GM18498 (cell line): ENCODE measurements around the gene MMRN1.

Experiments used
- ATAC-seq: cut with Tn5 transposase; IDR thresholded peaks from one replicate; pipeline ENCODE4 v1.9.1; 2021; ENCODE audit warnings: mild to moderate bottlenecking, moderate library complexity; ENCODE audit not compliant: unreplicated experiment

MMRN1 gene

DNA sequence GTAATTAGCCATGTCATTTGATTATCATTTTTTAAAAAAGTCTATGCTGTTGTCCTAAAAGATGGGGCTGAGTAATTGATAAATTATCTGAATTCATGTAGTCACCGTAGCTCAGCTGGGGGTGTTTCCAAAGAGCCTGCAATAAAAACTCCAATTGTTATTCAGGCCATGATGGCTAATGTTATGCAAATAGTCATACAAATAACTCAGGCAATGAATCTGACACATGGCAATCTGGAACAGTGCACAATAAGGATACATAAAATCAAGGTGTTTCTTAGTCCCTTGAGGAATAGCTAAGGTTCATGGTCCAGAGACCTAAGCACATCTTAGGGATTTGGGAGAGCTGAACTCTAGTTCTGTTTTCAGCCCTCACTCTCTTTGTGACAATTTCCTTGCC is 15.2 kb downstream of the MMRN1 start:
- no peak for ATAC-seq

DNA sequence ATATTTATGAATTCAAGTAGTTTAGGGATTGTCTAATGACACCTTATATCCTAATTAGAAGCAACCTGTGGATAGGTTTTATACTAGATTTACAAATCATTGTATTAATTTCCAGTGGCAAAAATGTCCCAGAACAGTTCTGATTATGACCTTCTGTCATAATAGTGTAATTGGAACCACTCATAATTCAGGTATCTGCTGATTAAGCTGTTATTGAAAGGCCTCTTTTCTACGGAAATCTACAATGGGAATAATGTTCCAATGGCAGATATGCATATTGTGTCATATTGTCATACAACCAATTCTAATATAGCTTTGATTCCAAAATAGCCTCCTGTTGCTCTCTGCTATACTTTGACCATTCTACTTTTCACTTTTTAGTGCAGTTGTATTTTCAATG is 19.0 kb downstream of the MMRN1 start:
- no peak for ATAC-seq

DNA sequence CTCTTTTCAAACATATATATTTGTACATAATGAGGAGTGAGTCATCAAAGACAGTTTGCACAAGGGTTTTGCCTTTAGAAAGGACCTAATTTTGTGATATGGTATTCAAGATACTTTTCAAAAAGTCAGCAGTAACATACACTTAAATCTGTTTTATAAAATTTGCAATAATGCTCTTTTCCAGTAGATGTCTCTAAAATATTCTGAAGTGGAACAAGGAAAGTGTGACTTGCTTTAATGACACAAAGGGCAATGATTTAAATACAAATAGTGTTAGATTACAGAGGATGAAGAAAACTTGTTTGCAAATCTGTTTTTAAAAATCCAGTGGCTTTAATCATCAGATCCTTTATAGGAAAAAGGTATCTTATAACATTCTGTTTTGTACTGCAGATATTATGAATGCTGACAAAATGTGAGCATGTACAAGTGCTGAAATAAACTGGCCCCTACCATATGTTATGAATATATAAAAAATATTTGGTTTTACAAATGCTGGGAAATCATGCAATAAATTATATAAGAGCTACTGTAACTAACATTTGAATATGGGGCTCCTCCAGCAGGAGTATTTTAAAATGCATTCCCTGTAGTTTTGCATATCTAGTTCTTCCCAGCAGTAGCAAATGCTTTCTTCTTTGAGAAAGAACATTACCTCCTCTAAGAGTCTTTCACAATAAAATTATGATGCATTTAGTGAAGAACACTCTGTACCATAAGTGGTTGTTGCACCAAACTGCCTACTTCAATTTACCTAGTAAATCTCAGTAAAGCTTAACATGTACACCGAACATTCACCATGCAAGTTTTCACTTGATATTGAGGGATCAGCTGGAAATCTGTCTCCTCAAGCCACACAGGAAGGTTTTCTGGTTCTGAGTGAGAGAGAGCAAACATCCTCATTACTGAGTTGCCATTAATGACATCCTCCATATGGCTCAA is 20.2 kb downstream of the MMRN1 start:
- ATAC-seq = no peak

DNA sequence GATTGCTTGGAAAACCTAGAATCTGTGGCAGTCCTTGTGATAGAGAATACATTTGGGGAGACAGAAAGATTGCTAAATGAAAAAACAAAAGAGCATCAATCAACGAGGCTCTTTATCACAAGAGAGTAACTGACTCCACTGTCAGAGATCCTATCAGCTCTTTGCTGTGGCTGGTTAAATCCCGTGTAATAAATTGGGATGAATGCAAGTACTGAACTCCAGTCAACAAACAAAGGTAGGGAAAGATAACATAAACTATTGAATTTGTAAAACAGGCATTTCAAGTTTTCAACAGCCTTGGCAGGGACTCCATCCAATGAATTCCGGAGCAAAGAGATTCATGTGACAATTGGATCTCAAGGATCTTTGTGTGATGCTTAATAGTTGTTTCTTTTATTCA is 21.3 kb downstream of the MMRN1 start:
- ATAC-seq = no peak

DNA sequence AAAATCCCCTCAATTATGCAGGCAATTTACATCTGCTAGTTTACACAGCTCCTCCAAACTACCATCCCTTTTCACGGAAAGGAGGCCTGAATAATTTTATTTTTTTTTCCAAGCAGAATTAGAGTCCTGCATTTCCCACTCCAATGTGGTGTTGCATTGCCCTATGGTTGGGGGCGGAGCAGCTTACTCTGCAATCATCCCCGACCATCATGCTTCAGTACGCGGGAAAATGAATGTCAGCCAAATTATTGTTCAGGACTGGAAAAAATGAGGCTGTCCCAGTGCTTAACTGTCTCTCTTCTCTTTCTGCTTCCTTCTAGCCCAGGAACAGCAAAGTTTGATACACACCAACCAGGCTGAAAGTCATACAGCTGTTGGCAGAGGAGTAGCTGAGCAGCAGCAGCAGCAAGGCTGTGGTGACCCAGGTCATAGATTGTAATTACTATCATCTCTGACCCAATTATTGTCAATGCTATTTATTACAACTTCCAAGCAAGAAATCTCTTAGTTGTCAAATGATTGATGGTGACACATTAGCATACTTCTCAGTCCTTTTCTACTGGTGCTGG is 28.3 kb downstream of the MMRN1 start:
- no peak for ATAC-seq

DNA sequence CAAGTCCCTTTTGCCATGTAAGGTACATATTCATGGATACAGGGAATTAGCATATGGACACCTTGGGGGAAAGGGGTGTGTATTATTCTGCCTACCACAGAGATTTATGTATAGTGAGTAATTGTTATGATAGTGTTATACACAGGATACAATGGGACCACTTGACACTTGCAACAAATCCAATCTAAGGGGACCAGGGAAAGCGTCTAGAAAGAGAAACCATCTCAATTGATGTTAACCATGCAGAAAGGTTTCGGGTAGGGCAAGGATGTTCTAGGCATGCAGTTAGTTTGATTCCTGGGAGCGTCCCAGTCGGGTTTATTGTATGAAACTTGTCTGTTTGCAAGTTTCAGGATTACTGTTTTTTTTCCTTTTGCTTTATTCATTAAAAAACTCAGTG is 34.2 kb downstream of the MMRN1 start:
- no peak for ATAC-seq

DNA sequence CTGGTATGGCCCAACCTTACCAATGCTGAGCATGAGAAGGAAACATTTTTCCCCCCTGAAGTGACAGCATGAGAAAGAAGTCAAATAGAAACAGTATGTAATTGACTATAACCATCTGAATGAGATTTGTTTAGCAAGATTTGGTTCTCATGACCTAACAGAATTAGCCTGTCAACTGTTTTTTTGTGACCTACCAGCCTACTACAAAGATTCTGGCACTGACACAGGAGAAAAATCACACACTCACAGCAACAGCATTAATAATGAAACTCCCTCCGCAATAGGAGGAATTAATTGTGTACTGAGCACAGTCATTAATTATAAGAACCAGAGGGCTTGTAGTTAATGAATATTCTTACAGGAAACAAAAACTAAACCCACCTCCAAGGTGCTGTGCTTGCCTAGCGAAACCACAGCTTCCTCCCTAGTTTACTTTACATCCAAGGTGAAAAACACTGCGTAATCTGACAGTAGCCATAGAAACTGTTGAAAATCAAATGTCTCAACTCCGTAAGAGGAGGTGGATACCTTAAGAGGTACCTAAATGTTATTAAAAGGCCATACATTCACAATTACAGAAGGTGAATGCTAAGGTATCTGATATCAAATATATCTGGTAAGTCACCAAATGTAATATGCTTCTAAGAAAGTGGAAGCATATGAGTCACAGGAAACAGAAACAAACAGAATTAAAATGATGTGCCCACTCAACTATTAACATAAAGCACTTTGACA is 34.9 kb downstream of the MMRN1 start:
- ATAC-seq = peak; percentile 93

DNA sequence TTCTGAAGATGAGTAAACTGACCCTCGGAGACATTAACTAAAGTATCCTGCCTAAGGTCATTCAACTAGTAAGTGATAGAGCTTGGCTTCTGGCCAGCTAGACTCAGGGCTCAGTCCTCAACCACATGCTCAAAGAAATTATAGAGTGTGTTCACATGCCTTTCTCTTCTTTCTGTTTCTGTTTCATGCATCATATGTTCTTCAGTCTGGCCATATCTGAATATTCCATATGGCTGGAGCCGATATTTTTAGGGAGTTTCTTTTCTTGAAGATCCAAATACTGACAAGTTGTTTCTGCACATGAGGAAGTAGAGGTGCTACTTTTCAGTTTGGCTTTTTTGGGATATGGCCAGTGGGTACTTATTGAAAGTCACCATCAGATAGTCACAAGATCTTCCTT is 44.9 kb downstream of the MMRN1 start:
- ATAC-seq = no peak

DNA sequence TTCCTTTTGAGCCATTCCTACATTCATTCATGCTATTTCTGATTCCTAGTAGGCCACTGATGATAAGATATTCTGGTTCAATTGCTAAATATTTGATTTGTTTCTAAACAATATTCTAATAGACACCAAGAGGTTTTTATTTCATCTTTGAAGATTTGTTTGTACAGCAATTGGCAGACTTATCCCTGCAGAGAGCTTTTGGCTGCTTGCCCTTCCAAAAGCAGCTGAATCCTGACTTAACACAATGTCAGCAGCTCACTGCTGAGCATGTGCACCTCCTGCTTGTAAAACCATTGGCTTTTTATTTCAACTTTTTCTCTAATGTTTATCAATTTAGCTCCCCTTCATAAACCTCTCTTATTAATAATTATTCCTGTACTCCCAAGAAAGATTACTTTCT is 45.3 kb downstream of the MMRN1 start:
- ATAC-seq = no peak

DNA sequence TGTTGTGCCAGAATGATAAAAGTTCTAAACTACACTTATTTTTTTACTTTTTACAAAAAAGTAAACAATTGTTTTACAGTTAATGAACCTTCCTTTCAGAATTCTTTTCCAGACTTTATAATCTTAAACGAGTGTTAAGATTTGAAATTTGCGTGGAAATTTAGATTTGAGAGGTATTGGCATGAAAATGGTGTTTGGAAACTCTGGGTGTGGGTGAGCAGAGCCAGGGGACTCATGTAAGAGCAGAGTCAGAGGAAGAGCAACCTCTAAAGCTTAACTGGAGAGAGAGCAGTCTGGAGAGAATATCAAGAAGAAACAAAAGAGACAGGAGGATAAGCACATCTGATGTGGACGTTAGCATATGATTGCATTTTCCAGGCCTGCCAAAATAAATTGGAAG is 48.2 kb downstream of the MMRN1 start:
- no peak for ATAC-seq

DNA sequence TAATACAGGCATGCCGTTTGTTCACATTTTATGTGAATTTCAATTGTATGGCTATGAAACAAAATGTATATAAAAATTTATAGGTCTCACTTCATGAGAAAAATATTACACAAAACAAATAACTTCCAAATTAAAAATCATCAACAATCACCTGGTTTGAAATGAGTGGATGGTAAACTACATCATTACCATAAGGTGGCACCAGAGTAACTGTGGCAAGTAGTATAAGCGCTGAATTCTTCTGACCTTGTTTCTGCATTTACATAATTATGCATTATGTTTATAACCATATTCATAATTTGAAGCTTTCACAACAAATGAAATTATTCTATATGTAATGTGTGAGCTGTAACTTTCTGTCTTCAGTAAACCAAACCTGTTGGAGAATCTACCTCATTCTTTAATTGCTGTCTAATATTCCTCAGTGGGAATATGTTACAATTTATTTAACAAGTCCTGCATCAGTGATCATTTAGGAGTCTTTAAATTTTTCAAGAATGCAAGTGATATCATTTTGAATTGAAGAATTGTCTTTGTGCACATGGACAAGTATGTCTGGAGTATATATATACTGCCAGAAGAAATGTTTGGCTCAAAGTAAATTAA is 55.2 kb downstream of the MMRN1 start:
- ATAC-seq = no peak

DNA sequence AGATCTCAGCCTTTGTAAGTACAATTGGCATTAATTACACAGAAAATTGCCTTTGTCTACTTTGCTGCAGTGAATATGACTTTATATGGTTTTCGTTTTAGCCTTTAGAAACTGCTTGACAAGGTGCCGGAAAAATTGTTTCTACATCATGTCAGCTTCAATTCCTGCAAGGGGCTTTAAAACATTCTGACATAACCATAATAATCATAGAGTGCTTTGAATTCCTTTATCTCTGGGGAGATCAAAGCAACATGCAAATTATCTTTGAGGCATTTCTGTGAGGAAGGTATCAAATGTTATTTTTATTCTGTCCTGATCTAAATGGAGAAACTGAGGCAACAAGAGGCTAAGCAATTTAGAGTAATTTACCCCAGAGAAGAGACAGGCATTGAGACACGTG is 57.8 kb downstream of the MMRN1 start:
- ATAC-seq = no peak

DNA sequence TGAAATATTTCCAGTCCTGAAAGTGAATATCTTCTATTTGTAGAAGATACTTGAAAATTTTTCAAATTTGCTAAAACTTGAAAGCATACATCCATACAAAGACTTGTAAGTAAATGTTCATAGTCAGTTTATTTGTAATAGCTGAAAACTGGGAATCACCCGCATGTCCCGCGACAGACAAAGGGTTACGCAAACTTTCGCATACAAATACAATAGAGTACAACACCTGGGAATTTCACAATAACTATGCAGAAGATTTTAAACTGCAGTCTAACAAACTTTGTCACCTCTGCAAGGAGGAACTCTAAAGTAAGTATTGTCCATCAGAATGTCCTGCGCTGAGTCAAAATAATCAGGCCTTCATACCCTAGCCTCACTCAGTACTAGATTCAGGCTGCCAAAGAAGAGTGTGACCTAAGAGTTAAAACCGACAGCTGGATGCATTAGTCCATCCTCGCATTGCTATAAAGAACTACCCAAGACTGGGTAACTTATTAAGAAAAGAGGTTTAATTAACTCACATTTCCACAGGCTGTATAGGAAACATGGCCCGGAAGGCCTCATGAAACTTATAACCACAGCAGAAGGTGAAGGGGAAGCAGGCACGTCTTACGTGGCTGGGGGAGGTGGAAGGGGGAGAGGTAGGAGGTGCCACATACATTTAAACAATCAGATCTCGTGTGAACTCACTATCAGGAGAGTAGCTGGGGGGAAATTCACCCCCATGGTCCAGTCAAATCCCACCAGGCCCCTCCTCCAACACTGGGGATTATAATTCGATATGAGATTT is 60.4 kb downstream of the MMRN1 start:
- no peak for ATAC-seq

DNA sequence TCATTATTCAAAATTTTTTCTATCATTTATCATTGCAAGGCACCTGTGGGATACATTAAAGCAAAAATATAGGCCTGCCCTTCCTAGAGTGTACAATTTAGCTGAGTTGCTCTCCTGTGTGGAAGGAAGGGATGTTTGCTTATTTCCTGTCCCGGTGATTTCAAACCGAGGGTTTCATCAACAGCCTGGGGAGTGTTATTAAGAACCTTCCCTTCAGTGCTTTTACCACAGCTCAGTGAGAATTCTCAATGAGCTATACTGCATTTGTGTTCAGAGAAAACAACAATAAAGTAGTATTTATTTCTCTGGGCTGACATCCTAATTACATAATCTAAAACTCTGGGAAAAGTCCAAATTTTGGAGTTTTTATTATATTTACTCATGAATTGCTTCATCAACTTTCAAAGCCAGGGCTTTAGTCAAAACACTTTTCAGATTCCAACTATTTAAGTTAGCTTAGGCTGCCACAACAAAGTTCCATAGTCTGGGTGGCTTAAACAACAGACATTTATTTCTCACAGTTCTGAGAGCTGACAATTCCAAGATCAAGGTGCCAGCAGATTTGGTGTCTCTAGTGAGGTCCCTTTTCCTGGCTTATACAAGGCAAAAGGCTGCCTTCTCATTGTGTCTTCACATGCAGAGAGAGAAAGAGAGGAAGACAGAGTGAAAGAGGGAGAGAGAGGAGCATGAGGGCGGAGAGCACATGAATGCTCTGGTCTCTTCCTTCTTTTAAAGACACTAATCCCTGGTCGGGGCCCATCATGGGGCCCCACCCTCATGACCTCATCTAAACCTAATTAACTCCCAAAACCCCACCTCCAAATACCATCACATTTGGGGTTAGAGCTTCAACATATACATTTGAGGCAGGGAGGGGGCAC is 62.6 kb downstream of the MMRN1 start:
- no peak for ATAC-seq

DNA sequence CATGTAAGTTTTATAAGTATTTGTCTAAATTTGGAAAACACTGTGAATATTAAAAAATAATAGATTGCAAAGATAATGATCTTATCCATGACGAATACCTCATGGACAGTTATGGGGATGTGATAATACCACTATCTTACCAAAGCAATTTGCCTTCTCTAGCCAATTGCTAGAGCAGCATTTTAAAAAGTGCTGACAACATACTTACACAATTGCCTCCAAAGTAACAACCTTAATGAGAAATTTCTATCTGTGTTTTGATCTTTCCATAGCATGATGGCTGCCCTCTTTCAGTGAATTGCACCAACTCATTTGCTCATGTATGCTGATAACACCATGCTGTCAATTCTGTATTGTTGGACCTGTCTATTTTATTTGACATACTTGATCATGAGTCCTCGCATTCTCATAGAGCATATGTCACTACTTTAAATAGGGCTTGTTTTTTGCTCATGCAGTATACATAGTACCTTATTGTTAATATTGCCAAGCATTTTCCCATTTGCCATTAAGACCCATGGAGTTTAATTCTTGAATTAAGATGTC is 87.2 kb downstream of the MMRN1 start:
- no peak for ATAC-seq

DNA sequence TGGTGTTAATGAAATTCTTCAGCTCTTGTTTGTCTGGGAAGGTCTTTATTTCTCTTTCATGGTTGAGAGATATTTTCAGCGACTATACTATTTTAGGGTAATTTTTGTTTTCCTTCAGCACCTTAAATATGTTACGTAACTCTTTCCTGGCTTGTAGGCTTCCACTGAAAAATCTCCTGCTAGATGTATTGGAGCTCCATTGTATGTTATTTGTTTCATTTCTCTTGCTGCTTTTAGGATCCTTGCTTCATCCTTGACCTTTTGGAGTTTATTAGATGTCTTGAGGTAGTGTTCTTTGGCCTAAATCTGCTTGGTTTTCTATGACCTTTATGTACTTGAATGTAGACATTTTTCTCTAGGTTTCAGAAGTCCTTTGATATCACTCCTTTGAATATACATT is 93.6 kb downstream of the MMRN1 start:
- no peak for ATAC-seq

DNA sequence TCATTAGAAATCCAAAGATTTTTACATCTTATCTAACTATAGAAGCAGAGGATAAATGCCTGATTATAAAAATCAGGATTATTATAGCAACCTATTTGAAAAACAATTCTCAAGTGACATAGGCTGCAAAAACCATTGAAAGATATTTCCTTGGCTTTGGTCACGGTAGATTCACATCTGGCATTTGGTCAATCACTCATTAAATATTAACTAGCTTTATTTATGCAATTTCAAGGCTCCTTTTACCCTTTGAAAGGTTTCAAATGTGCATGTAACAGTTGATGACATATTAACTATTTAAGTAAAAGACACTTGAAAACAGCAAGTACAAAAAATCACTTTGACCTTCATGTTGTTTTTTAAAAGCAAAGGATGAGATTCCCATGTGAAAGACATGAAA is 98.1 kb downstream of the MMRN1 start:
- ATAC-seq = no peak

DNA sequence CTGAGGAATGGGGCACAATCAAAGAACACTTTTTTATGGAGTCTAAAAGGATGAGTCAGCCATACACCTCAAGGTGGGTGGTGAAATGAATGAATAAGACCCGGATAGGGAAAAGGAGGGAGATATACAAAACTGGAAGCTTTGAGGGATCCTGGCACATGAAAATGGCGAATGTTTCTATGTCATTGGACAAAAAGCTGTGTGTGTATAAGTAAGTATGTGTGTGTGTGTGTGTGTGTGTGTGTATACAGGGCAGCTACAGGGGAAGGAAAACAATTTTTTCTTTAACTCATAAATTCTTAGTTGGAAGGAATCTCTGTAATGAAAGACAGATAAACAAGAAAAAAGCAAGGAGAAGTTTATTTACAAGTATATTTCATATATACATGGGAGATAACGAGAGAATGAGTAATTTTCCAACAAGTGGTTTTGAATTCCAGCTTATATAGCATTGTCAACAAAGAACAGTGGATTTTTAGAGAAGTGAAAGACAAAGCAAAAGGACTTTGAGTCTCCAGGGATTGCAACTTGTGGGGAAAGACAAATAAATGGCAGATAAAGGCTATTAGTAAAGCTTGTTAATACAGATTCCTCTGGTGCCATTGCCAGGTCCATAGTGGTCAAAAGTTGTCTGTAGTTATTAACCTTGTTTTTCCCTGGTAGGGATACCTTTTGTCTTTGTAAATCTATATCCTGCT is 99.7 kb downstream of the MMRN1 start:
- no peak for ATAC-seq

DNA sequence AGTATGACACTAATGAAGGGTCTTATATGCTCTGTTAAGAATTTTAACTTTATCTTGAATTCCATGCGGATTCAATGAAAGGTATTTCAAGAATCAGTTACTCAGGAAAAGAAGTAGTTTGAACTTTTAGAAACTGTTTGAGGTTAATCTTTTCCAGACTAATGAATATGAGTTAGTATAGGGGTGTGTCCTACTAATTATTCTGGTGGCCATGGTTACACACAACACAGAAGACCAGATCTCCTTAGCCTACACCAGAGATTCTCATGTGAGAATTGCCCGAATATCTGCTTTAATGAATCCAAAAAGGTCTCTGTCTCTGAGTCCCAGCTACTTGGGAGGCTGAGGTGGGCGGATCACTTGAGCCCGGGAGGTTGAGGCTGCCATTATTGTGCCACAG is 100.4 kb downstream of the MMRN1 start:
- ATAC-seq = no peak
